Measurements from ENCODE around the gene ANKRD44. TPM values are rescaled to one million over a fixed set of nuclear protein-coding genes. Genes with fewer than 3 reads are reported as not detected.

ANKRD44 gene
- total and polyA plus RNA-seq, 2 of the 8 experiments (the other 6 are each of a cell fraction or from before 2014, with no cell fraction given) = 1.2 to 1.3 TPM

DNA sequence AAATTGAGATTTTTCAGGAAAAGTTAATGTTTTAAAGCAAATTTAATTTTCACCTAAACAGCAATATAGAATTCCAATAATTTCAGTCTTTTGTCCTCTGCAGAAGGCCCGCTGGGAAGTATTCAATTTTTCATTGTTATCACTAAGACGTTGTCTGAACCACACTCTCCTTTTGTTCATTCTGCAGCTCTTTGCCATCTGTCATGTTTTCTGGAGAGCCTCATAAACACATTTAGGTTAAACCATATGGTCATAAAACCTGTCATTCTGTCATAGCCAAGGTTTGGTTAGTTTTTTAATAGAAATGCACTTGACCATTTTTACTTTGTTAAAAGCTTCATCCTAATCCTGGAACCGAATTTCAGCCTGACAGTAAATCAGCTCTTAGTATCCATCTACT is 330.1 kb downstream of the ANKRD44 start:
- Histone ChIP-seq H3K18ac (ENCODE audit: extremely low read depth, low read length) (no peak overlapping the region), H2BK5ac (ENCODE audit: low read depth, low read length) (no peak overlapping the region)
- 72% methylated on average over 3 of the region's 3 CpGs; no CpG with 5 or more reads in 1 of the 2 experiments for WGBS, 2 experiments (ENCODE audit: extremely low coverage in 1 of 2, insufficient coverage in 1 of 2, insufficient read length in 1 of 2, insufficient replicate concordance in 2 of 2, low coverage in 1 of 2, low lambda C conversion rate in 2 of 2, missing lambda C conversion rate in 1 of 2)
- no peak for TF ChIP-seq CHD1 (IDR thresholded peaks at IDR 0.05; ENCODE audit: low read depth, low read length)
- TF ChIP-seq RFX5 (IDR thresholded peaks at IDR 0.05; ENCODE audit: borderline replicate concordance, low read depth, low read length) = no peak
- TF ChIP-seq, protein P1, sequence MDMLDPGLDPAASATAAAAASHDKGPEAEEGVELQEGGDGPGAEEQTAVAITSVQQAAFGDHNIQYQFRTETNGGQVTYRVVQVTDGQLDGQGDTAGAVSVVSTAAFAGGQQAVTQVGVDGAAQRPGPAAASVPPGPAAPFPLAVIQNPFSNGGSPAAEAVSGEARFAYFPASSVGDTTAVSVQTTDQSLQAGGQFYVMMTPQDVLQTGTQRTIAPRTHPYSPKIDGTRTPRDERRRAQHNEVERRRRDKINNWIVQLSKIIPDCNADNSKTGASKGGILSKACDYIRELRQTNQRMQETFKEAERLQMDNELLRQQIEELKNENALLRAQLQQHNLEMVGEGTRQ (IDR thresholded peaks at IDR 0.05; ENCODE audit: low read length) = no peak
- TF ChIP-seq MAFK (IDR thresholded peaks at IDR 0.05; ENCODE audit: low read depth, low read length) = no peak
- no peak for TF ChIP-seq RAD21 (IDR thresholded peaks at IDR 0.05 in 1 of 2, conservative IDR thresholded peaks at IDR 0.05 in 1 of 2; ENCODE audit: low read depth in 2 of 2, low read length in 2 of 2)
- no peak for TF ChIP-seq SIX5 (IDR thresholded peaks at IDR 0.05; ENCODE audit: low read depth, low read length)
- TF ChIP-seq CTBP2 (IDR thresholded peaks at IDR 0.05; ENCODE audit: borderline replicate concordance, insufficient read depth, insufficient read length, low read length) = no peak
- TF ChIP-seq ATF3 (IDR thresholded peaks at IDR 0.05; ENCODE audit: insufficient read depth, low read depth, low read length) = no peak
- TF ChIP-seq SP4 (IDR thresholded peaks at IDR 0.05; ENCODE audit: low read length) = no peak
- TF ChIP-seq, protein P2, sequence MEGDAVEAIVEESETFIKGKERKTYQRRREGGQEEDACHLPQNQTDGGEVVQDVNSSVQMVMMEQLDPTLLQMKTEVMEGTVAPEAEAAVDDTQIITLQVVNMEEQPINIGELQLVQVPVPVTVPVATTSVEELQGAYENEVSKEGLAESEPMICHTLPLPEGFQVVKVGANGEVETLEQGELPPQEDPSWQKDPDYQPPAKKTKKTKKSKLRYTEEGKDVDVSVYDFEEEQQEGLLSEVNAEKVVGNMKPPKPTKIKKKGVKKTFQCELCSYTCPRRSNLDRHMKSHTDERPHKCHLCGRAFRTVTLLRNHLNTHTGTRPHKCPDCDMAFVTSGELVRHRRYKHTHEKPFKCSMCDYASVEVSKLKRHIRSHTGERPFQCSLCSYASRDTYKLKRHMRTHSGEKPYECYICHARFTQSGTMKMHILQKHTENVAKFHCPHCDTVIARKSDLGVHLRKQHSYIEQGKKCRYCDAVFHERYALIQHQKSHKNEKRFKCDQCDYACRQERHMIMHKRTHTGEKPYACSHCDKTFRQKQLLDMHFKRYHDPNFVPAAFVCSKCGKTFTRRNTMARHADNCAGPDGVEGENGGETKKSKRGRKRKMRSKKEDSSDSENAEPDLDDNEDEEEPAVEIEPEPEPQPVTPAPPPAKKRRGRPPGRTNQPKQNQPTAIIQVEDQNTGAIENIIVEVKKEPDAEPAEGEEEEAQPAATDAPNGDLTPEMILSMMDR (IDR thresholded peaks at IDR 0.05; ENCODE audit: control extremely low read depth in 1 of 3, insufficient read depth in 1 of 3, low read depth in 1 of 3, low read length in 3 of 3) = no peak

More for the DNA sequence above, 330.1 kb downstream of the ANKRD44 start:
- no peak overlapping the region for H2BK15ac ChIP-seq (ENCODE audit: low read length)
- H3K27ac ChIP-seq (ENCODE audit: low read depth, low read length) = no peak overlapping the region
- H4K8ac ChIP-seq (ENCODE audit: extremely low read depth, insufficient read depth, low read length) = no peak overlapping the region
- H3K23me2 ChIP-seq (ENCODE audit: low read depth, low read length) = no peaks in the 10 kb centered on the region
- no peak overlapping the region for H3K9ac ChIP-seq (replicated peaks in 1 of 4; ENCODE audit: extremely low read depth in 1 of 4, low read depth in 3 of 4, low read length in 3 of 4)
- H3K14ac ChIP-seq (ENCODE audit: insufficient read length) = no peak overlapping the region
- no peaks in the 10 kb centered on the region for H3K27me3 ChIP-seq (replicated peaks in 1 of 4; ENCODE audit: control insufficient read depth in 3 of 4, extremely low read depth in 1 of 4, insufficient read depth in 3 of 4, low read length in 3 of 4)
- H3K4me2 ChIP-seq (ENCODE audit: insufficient read depth in 1 of 2, low read depth in 2 of 2, low read length in 2 of 2) = no peak overlapping the region
- FAIRE-seq (no peak), DNase-seq (ENCODE audit: low read depth in 1 of 2, low spot score in 2 of 2) (no peak)
- H3K9me3 ChIP-seq (ENCODE audit: insufficient read depth in 2 of 2, low read depth in 1 of 2, low read length in 1 of 2) = no peaks in the 10 kb centered on the region
- H3K79me1 ChIP-seq (ENCODE audit: low read depth, low read length) = no peaks in the 10 kb centered on the region
- H2AK5ac ChIP-seq (ENCODE audit: low read depth, low read length) = no peak overlapping the region
- no peak overlapping the region for H3K4ac ChIP-seq (replicated peaks; ENCODE audit: insufficient read length, low read depth, low read length)
- H2BK12ac ChIP-seq (ENCODE audit: low read depth, low read length) = no peak overlapping the region
- no peak overlapping the region for H3K4me3 ChIP-seq (ENCODE audit: extremely low read depth in 1 of 4, insufficient read depth in 2 of 4, low read depth in 3 of 4, low read length in 4 of 4)
- CTCF ChIA-PET (ENCODE audit: partially characterized antibody) = interaction anchor here (1.2 to 1.3 kb wide), 2 partner anchors 11 to 30 kb away, joined by 3 to 4 read pairs; no protein-coding TSS in a partner anchor
- H4K5ac ChIP-seq (ENCODE audit: insufficient read length, low read depth, low read length) = no peak overlapping the region
- no peaks in the 10 kb centered on the region; a peak in 1 of 7 replicates for H3K4me1 ChIP-seq (replicated peaks in 1 of 4; ENCODE audit: control insufficient read depth in 3 of 4, insufficient read depth in 4 of 4, low read length in 3 of 4)
- H4K20me1 ChIP-seq (replicated peaks in 1 of 2; ENCODE audit: control insufficient read depth in 1 of 2, insufficient read depth in 2 of 2, low read length in 2 of 2) = no peaks in the 10 kb centered on the region
- no peak overlapping the region for H2BK20ac ChIP-seq (ENCODE audit: low read length)
- no peak overlapping the region for H3K56ac ChIP-seq (replicated peaks; ENCODE audit: insufficient read length, low read depth, low read length)
- H2BK120ac ChIP-seq (replicated peaks; ENCODE audit: low read depth, low read length) = no peak overlapping the region
- POLR2A ChIA-PET (ENCODE audit: partially characterized antibody) = no interaction called here
- H3K23ac ChIP-seq (ENCODE audit: insufficient read length) = no peak overlapping the region
- no peak overlapping the region for H4K91ac ChIP-seq (replicated peaks; ENCODE audit: insufficient read length, low read length)
- H2AFZ ChIP-seq (ENCODE audit: low read length) = no peak overlapping the region
- H3K36me3 ChIP-seq (ENCODE audit: control insufficient read depth in 2 of 4, insufficient read depth in 4 of 4, low read length in 3 of 4) = no peaks in the 10 kb centered on the region
- H3K79me2 ChIP-seq (ENCODE audit: control insufficient read depth in 1 of 2, insufficient read depth in 2 of 2, low read length in 2 of 2) = no peaks in the 10 kb centered on the region

Measured in H1 (cell line).